Measurements from ENCODE around the gene COX10. TPM values are rescaled to one million over a fixed set of nuclear protein-coding genes. Genes with fewer than 3 reads are reported as not detected.
A peak's percentile ranks its signal among the peaks of the same experiment; 100 is the strongest.

Gene COX10
- total RNA-seq, 1 donor from 2014 or later, result 24.5 TPM

DNA sequence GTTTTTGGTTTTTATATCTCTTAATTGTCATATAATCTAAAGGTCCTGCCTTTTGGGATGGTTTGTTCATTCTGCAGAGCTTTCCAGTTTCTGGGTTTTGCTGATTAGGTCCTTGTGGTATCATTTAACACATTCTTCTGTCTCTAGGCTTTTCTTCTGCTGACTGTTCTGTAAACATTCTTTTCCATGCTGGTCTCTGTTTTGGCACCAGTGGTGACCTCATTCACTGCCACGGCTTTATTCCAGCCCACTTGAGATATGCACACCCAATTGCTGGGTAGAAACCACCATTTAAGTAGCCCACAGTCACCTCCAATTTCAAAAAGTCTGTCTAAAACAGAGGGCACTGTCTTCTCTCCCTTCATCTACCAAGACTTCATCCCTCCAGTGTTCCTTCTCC, 31.1 kb upstream of the COX10 start:
- no peak for DNase-seq (ENCODE audit: extremely low spot score, unreplicated experiment)
- no peaks in the 10 kb centered on the region for H3K27me3 Mint-ChIP-seq
- no peaks in the 10 kb centered on the region for H3K9me3 Mint-ChIP-seq
- peaks cover 21% of the 10 kb centered on the region for H3K36me3 Mint-ChIP-seq
- H3K4me3 Mint-ChIP-seq, result no peak overlapping the region
- TF ChIP-seq, protein P1, sequence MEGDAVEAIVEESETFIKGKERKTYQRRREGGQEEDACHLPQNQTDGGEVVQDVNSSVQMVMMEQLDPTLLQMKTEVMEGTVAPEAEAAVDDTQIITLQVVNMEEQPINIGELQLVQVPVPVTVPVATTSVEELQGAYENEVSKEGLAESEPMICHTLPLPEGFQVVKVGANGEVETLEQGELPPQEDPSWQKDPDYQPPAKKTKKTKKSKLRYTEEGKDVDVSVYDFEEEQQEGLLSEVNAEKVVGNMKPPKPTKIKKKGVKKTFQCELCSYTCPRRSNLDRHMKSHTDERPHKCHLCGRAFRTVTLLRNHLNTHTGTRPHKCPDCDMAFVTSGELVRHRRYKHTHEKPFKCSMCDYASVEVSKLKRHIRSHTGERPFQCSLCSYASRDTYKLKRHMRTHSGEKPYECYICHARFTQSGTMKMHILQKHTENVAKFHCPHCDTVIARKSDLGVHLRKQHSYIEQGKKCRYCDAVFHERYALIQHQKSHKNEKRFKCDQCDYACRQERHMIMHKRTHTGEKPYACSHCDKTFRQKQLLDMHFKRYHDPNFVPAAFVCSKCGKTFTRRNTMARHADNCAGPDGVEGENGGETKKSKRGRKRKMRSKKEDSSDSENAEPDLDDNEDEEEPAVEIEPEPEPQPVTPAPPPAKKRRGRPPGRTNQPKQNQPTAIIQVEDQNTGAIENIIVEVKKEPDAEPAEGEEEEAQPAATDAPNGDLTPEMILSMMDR (conservative IDR thresholded peaks at IDR 0.05), result no peak
- H3K4me1 Mint-ChIP-seq (ENCODE audit: unreplicated experiment), result peaks cover 8% of the 10 kb centered on the region
- H3K27ac Mint-ChIP-seq, result no peak overlapping the region

- Mint-ChIP-seq H3K27ac (no peak overlapping the region), H3K4me1 (ENCODE audit: unreplicated experiment) (peaks cover 8% of the 10 kb centered on the region), H3K36me3 (peaks cover 12% of the 10 kb centered on the region), H3K4me3 (no peak overlapping the region), H3K9me3 (no peaks in the 10 kb centered on the region), H3K27me3 (no peaks in the 10 kb centered on the region)
- TF ChIP-seq, protein P1 (conservative IDR thresholded peaks at IDR 0.05), result no peak
- no peak for DNase-seq (ENCODE audit: extremely low spot score, unreplicated experiment)
Observed at GRCh38 chr17:14042411-14042810, 26.9 kb upstream of the COX10 start.

GRCh38 chr17:14044702-14045101, 24.6 kb upstream of the COX10 start:
- H3K9me3 Mint-ChIP-seq, result no peaks in the 10 kb centered on the region
- TF ChIP-seq, protein P1 (conservative IDR thresholded peaks at IDR 0.05), result no peak
- no peaks in the 10 kb centered on the region for H3K4me1 Mint-ChIP-seq (ENCODE audit: unreplicated experiment)
- DNase-seq (ENCODE audit: extremely low spot score, unreplicated experiment), result no peak
- no peak overlapping the region for H3K27ac Mint-ChIP-seq
- no peaks in the 10 kb centered on the region for H3K27me3 Mint-ChIP-seq
- H3K4me3 Mint-ChIP-seq, result no peak overlapping the region
- H3K36me3 Mint-ChIP-seq, result peaks cover 3% of the 10 kb centered on the region

GRCh38 chr17:14046978-14047377, 22.3 kb upstream of the COX10 start:
- no peak overlapping the region for H3K4me3 Mint-ChIP-seq
- DNase-seq (ENCODE audit: extremely low spot score, unreplicated experiment), result no peak
- peaks cover 3% of the 10 kb centered on the region for H3K36me3 Mint-ChIP-seq
- H3K27me3 Mint-ChIP-seq, result no peaks in the 10 kb centered on the region
- H3K27ac Mint-ChIP-seq, result no peak overlapping the region
- H3K4me1 Mint-ChIP-seq (ENCODE audit: unreplicated experiment), result peaks cover 6% of the 10 kb centered on the region
- TF ChIP-seq, protein P1 (conservative IDR thresholded peaks at IDR 0.05), result no peak
- H3K9me3 Mint-ChIP-seq, result no peaks in the 10 kb centered on the region

- peaks cover 7% of the 10 kb centered on the region for H3K4me1 Mint-ChIP-seq (ENCODE audit: unreplicated experiment)
- no peaks in the 10 kb centered on the region for H3K36me3 Mint-ChIP-seq
- no peak for DNase-seq (ENCODE audit: extremely low spot score, unreplicated experiment)
- no peaks in the 10 kb centered on the region for H3K9me3 Mint-ChIP-seq
- TF ChIP-seq, protein P1 (conservative IDR thresholded peaks at IDR 0.05), result no peak
- H3K27me3 Mint-ChIP-seq, result no peaks in the 10 kb centered on the region
- H3K27ac Mint-ChIP-seq, result no peak overlapping the region
- H3K4me3 Mint-ChIP-seq, result no peak overlapping the region
Observed at GRCh38 chr17:14047591-14047990, 21.7 kb upstream of the COX10 start.

GRCh38 chr17:14048169-14048568, 21.1 kb upstream of the COX10 start:
- H3K27ac Mint-ChIP-seq, result no peak overlapping the region

More at GRCh38 chr17:14048169-14048568, 21.1 kb upstream of the COX10 start:
- H3K4me3 Mint-ChIP-seq, result no peak overlapping the region
- H3K36me3 Mint-ChIP-seq, result no peaks in the 10 kb centered on the region
- TF ChIP-seq, protein P1 (conservative IDR thresholded peaks at IDR 0.05), result peak; percentile 61
- H3K4me1 Mint-ChIP-seq (ENCODE audit: unreplicated experiment), result peaks cover 11% of the 10 kb centered on the region
- no peaks in the 10 kb centered on the region for H3K9me3 Mint-ChIP-seq
- no peaks in the 10 kb centered on the region for H3K27me3 Mint-ChIP-seq
- no peak for DNase-seq (ENCODE audit: extremely low spot score, unreplicated experiment)

Measured in type B pancreatic cell (in vitro differentiated cells).